Stimulated activated effector memory CD8-positive, alpha-beta T cell treated with anti-CD3 and anti-CD28 coated beads, Interleukin-12 subunit alpha, Interleukin-12 subunit beta, amount 100 ng/mL, for 72 hours (primary cell): Measurements from ENCODE around the gene LCP1.
"Not testable (repeated sequence)": the region's sequence is repeated elsewhere in the genome, so short reads cannot be mapped to it uniquely, and the experiment has no call there.

ENCODE experiments used
- ATAC-seq: fragments of 150-1000 bp; cut with Tn5 transposase; 2 replicates; pipeline ENCODE4 v1.10.0; 2021
- DNase-seq, 2 donors: peaks; one replicate each; pipeline ENCODE4 v3.0.0; 2021 to 2022; ENCODE audit warnings: low spot score in 2 of 2
- H3K27ac Mint-ChIP-seq: one replicate; pipeline ENCODE4 v1.8.0; 2022; ENCODE audit warnings: mild to moderate bottlenecking, mixed read lengths
- H3K36me3 Mint-ChIP-seq: one replicate; pipeline ENCODE4 v1.8.0; 2022; ENCODE audit warnings: mild to moderate bottlenecking, mixed read lengths
- H3K4me1 Mint-ChIP-seq: one replicate; pipeline ENCODE4 v1.8.0; 2022; ENCODE audit warnings: mixed read lengths
- H3K4me3 Mint-ChIP-seq: one replicate; pipeline ENCODE4 v1.8.0; 2022; ENCODE audit warnings: mild to moderate bottlenecking, mixed read lengths
- H3K9me3 Mint-ChIP-seq: one replicate; pipeline ENCODE4 v1.8.0; 2022; ENCODE audit warnings: mixed read lengths

The LCP1 gene, protein sequence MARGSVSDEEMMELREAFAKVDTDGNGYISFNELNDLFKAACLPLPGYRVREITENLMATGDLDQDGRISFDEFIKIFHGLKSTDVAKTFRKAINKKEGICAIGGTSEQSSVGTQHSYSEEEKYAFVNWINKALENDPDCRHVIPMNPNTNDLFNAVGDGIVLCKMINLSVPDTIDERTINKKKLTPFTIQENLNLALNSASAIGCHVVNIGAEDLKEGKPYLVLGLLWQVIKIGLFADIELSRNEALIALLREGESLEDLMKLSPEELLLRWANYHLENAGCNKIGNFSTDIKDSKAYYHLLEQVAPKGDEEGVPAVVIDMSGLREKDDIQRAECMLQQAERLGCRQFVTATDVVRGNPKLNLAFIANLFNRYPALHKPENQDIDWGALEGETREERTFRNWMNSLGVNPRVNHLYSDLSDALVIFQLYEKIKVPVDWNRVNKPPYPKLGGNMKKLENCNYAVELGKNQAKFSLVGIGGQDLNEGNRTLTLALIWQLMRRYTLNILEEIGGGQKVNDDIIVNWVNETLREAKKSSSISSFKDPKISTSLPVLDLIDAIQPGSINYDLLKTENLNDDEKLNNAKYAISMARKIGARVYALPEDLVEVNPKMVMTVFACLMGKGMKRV

DNA sequence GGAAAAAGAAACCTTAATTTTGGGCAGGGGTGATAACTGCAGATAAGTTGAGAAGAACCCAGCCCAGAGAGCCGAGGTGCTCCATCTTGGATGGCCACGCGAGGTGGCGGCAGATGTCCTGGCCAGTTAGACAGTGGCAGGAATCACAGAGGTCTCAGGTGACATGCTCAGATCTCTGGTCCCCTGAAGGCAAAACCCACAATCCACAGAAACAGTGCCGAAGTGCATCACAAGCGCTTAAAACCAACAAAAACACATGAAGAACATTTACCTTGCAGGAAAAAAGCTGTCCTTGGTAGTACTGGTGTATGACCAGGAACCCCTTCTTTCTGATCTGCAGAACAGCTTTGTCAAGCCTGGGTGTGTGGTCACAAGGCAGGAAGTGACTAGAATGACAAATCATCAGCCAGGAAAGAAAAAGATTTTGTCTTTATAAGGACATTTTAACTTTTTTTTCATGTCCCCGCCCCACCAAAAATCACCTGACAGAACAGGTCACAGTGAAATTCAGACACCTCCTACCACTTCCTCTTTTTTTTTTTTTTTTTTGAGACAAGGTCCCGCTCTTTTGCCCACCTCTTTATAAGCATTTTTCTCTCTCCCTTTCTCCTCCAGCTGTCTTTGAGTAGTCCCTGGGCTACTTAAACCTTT lies at the start of gene LCP1:
Gene LCP1, minus strand, starts transcription at position 338 of the 651 bp plus-strand sequence. CDS start 22,515 bp downstream, outside the sequence.
- Mint-ChIP-seq H3K27ac (peak within 1 kb of the TSS; percentile 77), H3K4me1 (peaks cover 49% of the 10 kb centered on the region), H3K9me3 (no peaks in the 10 kb centered on the region), H3K36me3 (peaks cover 57% of the 10 kb centered on the region), H3K4me3 (peak within 1 kb of the TSS; percentile 89)
- ATAC-seq (peak; percentile 85), DNase-seq (peak in 1 of 2 donors; percentile 87)

DNA sequence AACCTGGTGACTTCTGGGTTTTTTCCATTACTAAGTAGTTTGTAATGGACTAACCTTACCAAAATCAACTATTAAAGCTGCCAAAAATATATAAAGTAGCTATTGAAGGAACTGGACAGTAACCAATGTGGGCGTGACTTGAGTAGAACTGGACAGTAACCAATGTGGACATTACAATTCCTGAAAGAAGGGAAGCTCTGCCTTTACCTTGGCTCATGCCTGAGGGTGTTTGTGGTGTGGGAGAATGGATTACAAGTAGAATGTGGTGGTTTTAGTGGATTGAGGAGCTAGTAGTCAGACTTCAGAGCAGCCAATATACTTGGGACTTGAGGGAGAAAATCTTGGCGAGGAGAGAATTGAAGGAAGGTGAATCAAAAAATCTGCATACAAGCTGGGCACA lies 47.3 kb upstream of the LCP1 start:
- no peaks in the 10 kb centered on the region for H3K4me1 Mint-ChIP-seq
- no peak overlapping the region for H3K4me3 Mint-ChIP-seq
- DNase-seq (no peak), ATAC-seq (no peak)
- H3K36me3 Mint-ChIP-seq, result no peaks in the 10 kb centered on the region
- H3K9me3 Mint-ChIP-seq, result peaks cover 11% of the 10 kb centered on the region
- H3K27ac Mint-ChIP-seq, result no peak overlapping the region

DNA sequence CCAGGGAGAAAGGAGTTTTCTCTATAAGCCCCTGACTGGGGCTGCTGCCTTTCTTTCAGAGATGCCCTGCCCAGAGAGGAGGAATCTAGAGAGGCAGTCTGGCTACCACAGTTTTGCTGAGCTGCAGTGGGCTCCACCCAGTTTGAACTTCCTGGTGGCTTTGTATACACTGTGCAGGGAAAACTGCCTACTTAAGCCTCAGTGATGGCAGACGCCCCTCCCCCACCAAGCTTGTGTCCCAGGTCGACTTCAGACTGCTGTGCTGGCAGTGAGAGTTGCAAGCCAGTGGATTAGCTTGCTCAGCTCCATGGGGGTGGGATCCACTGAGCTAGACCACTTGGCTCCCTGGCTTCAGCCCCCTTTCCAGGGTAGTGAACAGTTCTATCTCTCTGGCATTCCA lies 38.3 kb upstream of the LCP1 start:
- H3K4me1 Mint-ChIP-seq, DNase-seq, ATAC-seq, H3K27ac Mint-ChIP-seq, H3K36me3 Mint-ChIP-seq, H3K4me3 Mint-ChIP-seq: not testable (repeated sequence)
- peaks cover 10% of the 10 kb centered on the region for H3K9me3 Mint-ChIP-seq

DNA sequence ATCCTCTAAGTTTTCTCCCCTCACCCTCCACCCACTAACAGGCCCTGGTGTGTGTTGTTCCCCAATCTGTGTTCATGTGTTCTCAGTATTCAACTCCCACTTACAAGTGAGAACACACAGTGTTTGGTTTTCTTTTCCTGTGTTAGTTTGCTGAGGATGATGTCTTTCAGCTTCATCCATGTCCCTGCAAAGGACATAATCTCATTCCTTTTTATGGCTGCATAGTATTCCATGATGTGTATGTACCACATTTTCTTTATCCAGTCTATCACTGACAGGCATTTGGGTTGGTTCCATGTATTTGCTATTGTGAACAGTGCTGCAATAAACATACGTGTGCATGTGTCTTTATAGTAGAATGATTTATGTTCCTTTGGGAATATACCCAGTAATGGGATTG lies 32.8 kb upstream of the LCP1 start:
- not testable (repeated sequence) for H3K9me3 Mint-ChIP-seq, H3K27ac Mint-ChIP-seq

DNA sequence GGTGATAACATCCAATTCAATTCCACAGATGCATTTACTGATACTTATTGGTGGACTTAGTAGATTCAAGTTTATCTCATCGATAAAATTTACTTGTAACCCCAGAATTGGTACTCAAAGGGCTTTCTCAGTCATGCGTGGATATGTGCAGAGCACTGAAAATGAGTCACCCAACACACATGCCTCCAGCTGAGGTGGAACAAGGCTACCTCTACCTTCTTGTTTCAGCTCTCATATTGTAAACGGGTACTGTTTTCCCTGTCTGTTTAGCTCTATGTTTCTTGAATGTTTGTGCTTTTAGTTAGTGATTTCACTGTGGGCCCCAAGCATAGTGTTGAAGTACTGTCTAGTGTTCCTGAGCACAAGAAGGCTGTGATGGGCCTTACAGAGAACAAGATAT lies 31.3 kb upstream of the LCP1 start:
- peaks cover 11% of the 10 kb centered on the region for H3K4me1 Mint-ChIP-seq
- no peaks in the 10 kb centered on the region for H3K9me3 Mint-ChIP-seq
- no peak for DNase-seq
- no peak overlapping the region for H3K27ac Mint-ChIP-seq
- no peak for ATAC-seq
- no peak overlapping the region for H3K4me3 Mint-ChIP-seq
- H3K36me3 Mint-ChIP-seq, result no peaks in the 10 kb centered on the region

More for the DNA sequence above, 32.8 kb upstream of the LCP1 start:
- peaks cover 11% of the 10 kb centered on the region for H3K4me1 Mint-ChIP-seq
- H3K36me3 Mint-ChIP-seq, H3K4me3 Mint-ChIP-seq, ATAC-seq, DNase-seq: not testable (repeated sequence)

DNA sequence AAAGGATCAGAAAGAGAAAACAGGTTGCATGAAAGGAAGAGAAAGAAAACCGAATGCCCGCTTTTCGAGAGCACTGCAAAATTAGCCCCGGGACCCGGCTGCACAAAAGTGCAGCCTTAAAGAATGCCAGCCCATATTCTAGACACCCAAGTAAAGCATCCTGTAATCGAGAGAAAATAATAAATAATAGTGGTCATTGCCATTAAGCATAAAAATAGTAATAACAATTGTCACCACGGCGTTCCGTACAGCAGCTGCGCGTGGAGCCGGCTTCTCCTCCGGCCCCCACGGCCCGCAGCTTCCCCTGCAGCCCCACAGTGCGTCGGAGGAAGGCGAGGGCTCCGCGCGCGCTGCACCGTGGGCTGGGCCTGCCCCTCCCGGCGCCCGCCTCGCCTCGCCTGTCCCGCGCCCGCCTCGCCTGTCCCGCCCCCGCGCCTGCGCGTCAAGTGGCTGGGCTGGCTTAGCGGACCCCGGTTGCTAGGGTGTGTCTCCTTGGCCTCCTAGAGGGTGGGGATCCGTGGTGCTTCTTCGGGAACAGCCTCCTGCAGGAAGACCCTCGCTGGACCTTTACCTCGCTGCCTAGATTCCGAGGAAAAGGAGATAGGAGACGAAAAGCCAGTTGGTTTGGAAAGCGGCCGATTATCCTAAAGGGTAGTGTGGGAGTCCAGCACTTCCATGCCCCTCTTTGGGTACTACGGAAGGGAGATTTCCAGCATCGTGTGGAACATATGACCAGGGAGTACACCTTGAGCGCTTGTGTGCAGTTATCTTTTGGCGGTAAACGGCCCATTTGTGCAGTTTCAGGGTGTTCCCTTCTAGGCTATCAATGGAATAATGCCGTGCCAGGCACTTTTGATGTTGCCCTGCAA lies 29.7 kb upstream of the LCP1 start, which contains the start of gene LRRC63:
Gene LRRC63, plus strand, starts transcription at position 446 of the 869 bp plus-strand sequence. CDS start 1,107 bp downstream, outside the sequence.
- Mint-ChIP-seq H3K4me3 (peak within 1 kb of the TSS; percentile 78), H3K4me1 (peaks cover 11% of the 10 kb centered on the region), H3K36me3 (no peaks in the 10 kb centered on the region), H3K27ac (peak within 1 kb of the TSS; percentile 87), H3K9me3 (no peaks in the 10 kb centered on the region)
- DNase-seq (peak; percentile 82 to 91), ATAC-seq (peak; percentile 99)

DNA sequence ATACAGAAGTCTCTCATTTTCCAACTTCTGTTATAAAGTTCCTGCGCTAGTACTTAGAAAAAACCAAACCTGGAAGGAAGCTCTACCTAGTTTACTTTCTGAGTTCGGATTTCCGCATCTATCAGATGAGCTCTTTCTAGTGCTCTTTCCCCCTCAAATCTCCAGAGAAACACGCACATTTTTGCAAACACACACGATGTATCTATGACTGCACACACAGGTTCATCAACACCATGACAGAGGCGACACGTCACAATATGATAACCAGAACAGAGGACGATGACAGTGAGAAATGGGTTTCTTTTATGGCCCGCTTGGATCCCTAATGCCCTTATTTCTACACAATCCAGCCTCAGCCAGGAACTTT lies 29.1 kb upstream of the LCP1 start:
- H3K36me3 Mint-ChIP-seq, result no peaks in the 10 kb centered on the region
- peak; percentile 12 to 59 for DNase-seq
- peaks cover 16% of the 10 kb centered on the region for H3K4me1 Mint-ChIP-seq
- ATAC-seq, result peak; percentile 79
- no peaks in the 10 kb centered on the region for H3K9me3 Mint-ChIP-seq
- H3K4me3 Mint-ChIP-seq, result peak overlapping the region; percentile 78
- H3K27ac Mint-ChIP-seq, result peak overlapping the region; percentile 87

DNA sequence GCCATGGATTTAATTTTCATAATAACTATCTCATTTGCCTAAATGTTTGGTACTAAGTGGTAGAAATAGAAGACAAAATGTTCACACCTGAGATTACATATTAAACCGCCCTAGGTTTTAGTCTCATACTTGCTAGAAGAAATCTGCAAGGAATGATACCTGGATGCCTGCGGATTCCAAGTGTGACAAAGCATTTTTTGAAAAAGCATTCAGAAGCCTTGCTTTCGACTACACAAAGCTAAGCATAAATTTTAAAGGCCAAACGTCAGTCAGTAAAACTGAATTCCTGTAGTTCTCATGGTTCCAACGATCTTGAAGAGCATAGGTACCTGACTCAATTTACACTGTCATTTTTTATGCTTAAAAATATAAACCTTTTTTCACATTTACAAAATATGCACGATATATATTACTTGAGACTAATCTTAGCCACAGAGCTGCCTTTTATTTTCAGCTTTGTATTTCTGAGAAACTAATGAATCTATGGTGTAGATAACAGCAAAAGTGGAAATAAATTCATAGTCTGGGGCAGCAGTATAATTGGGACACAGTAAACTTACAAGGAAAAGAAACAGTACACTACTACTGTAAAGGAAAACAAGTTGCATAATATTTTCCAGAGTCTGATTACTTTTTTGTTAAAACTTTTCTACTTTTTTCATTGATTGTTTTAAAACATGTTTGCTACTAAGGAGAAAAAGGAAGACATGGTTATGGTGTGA lies 28.5 kb upstream of the LCP1 start:
- Mint-ChIP-seq H3K36me3 (no peaks in the 10 kb centered on the region), H3K27ac (peak overlapping the region; percentile 87), H3K9me3 (no peaks in the 10 kb centered on the region), H3K4me3 (peak overlapping the region; percentile 78), H3K4me1 (peaks cover 22% of the 10 kb centered on the region)
- DNase-seq (no peak), ATAC-seq (no peak)

DNA sequence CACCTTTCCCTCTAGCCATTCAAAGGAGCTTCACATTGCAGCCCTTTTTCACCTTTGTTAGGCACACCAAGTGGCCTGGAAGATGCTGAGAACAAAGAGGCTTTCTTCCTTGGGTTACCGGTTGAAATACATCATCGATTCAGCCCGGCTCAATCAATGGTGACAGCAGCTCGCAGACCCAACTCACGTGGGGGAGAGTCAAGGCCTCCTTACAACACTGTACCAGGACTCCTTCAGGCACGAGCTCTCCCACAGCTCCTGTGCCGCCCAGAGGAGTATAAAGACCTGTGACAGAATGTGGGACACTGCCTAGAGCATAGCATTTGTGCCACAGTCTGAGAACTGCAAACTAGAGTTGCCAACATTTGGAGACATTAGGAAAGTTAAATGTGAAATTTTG lies 25.9 kb upstream of the LCP1 start:
- DNase-seq (no peak), ATAC-seq (no peak)
- Mint-ChIP-seq H3K9me3 (no peaks in the 10 kb centered on the region), H3K27ac (no peak overlapping the region), H3K4me3 (no peak overlapping the region), H3K4me1 (peaks cover 32% of the 10 kb centered on the region), H3K36me3 (no peaks in the 10 kb centered on the region)

DNA sequence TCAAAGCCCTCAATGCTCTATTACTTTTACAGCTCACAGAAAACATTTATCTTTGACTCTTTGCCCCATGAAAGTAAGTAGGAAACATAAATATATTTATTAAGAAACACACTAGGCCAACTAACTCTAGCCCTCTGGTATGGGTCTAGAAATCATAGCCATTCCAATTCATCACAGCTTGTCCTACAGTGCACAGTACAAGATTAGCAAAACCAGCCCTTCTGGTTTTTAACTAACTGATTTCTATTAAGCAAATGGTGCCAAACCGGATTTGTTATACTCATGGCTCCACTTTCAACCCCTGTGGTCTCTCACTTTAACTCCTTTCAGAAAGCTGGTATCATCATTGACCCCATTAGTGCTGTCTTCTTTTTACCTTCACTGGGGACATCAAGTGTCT lies 24.2 kb upstream of the LCP1 start:
- DNase-seq, result no peak
- H3K27ac Mint-ChIP-seq, result peak overlapping the region; percentile 50
- H3K36me3 Mint-ChIP-seq, result no peaks in the 10 kb centered on the region
- ATAC-seq, result peak; percentile 33
- peaks cover 35% of the 10 kb centered on the region for H3K4me1 Mint-ChIP-seq
- no peaks in the 10 kb centered on the region for H3K9me3 Mint-ChIP-seq
- H3K4me3 Mint-ChIP-seq, result no peak overlapping the region

DNA sequence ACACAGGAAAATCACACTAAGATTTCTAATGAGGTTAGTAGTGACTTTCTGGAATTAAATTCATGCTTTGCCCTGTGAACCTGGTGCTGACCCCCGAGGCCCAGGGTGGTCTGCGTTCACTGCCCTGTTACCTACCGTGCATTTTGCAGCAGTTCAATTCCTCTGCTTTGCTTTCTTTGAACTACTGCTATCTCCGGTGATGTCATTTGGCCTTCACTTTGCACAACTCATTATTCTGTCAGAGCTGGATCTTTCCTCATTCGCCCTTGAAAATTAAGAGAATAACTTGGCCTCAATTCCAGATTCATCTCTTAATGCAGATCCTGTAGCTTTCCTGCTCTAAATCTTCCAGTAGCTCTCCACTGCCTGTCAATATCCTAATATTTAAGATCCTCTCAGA lies 21.0 kb upstream of the LCP1 start:
- no peak overlapping the region for H3K27ac Mint-ChIP-seq
- peaks cover 43% of the 10 kb centered on the region for H3K4me1 Mint-ChIP-seq
- H3K9me3 Mint-ChIP-seq, result no peaks in the 10 kb centered on the region
- no peak for ATAC-seq
- H3K4me3 Mint-ChIP-seq, result no peak overlapping the region
- no peaks in the 10 kb centered on the region for H3K36me3 Mint-ChIP-seq
- DNase-seq, result no peak

DNA sequence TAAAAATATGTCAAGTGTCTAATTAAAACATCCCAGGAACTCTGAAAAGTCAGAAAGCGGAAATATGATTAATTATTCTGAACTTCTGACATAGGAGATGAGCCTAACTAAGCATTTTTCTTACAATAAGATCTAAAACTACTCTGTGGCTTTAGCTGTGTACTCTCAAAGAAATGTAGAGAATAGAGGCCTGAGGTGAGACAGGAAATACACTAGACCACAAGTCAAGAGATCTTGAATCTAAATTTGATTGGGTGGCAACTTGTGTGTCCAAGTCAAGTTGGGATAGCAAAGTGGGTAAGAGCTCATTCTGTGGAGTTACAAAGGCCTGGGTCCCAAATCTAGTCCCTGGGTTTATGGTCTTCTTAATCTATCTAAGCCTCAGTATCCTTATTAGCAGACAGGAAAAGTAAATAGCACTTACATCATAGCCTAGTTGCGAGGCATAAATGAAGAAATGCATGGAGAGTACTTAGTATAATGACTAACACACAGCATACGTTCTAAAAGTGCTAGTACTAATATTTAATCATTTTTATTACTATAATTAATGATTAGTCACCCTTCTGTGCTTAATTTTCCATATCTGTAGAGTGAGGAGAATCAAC lies 20.3 kb upstream of the LCP1 start:
- Mint-ChIP-seq H3K4me3 (no peak overlapping the region), H3K36me3 (no peaks in the 10 kb centered on the region), H3K27ac (peak overlapping the region; percentile 67), H3K4me1 (peaks cover 43% of the 10 kb centered on the region), H3K9me3 (no peaks in the 10 kb centered on the region)
- ATAC-seq (peak; percentile 86), DNase-seq (no peak)

DNA sequence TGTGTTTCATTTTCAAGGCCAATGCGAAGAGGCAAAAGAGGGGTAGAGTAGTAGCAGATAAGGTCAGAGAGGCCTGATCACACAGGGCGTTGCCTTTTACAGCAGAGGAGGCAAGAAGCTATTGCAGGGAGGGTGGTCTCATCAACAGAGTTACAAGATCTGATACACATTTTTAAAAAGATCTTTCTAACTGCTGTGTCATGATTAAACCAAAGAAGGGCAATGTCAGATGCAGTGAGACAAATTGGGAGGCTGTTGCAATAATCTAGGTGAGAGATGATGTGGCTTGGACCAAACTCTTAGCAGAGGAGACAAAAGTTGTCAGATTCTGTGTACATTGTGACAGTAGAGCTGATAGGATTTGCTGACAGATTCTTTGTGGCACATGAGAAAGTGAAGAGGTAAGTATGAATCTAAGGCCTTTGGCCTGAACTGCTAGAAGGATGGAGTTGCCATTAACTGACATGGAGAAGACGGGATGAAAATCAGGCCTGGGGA lies 16.8 kb upstream of the LCP1 start:
- no peaks in the 10 kb centered on the region for H3K36me3 Mint-ChIP-seq
- H3K4me1 Mint-ChIP-seq, result peaks cover 28% of the 10 kb centered on the region
- DNase-seq (no peak), ATAC-seq (no peak)
- no peaks in the 10 kb centered on the region for H3K9me3 Mint-ChIP-seq
- no peak overlapping the region for H3K27ac Mint-ChIP-seq
- H3K4me3 Mint-ChIP-seq, result no peak overlapping the region
